ENCODE results near the gene SPHKAP.

DNA sequence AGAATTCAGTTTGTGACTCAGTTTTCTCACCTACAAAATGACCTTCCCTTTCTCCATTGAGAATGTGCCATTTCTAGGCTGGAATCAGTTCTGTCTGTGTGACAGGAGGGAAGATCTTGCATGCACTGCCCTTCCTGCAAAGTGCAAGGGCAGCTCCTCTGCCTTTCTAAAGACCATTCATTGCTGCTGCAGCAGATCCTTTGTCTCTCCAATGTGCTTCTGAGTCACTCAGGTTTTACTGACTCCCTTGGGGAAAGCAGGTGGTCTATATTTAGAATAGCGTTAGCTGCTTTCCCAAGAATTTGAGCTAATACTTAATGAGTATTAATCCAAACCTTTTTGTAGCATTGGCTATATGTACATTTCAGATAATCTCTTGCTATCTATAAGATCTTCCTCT, 247.6 kb downstream of the SPHKAP start:
- TF ChIP-seq TOPORS (CRISPR knock-in tag; IDR thresholded peaks at IDR 0.05) (no peak), KDM4B (CRISPR knock-in tag; IDR thresholded peaks at IDR 0.05) (no peak), NCOA5 (CRISPR knock-in tag; IDR thresholded peaks at IDR 0.05) (no peak)
- TF ChIP-seq, protein P1, sequence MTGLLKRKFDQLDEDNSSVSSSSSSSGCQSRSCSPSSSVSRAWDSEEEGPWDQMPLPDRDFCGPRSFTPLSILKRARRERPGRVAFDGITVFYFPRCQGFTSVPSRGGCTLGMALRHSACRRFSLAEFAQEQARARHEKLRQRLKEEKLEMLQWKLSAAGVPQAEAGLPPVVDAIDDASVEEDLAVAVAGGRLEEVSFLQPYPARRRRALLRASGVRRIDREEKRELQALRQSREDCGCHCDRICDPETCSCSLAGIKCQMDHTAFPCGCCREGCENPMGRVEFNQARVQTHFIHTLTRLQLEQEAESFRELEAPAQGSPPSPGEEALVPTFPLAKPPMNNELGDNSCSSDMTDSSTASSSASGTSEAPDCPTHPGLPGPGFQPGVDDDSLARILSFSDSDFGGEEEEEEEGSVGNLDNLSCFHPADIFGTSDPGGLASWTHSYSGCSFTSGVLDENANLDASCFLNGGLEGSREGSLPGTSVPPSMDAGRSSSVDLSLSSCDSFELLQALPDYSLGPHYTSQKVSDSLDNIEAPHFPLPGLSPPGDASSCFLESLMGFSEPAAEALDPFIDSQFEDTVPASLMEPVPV (CRISPR knock-in tag; IDR thresholded peaks at IDR 0.05): no peak
- TF ChIP-seq, protein P2, sequence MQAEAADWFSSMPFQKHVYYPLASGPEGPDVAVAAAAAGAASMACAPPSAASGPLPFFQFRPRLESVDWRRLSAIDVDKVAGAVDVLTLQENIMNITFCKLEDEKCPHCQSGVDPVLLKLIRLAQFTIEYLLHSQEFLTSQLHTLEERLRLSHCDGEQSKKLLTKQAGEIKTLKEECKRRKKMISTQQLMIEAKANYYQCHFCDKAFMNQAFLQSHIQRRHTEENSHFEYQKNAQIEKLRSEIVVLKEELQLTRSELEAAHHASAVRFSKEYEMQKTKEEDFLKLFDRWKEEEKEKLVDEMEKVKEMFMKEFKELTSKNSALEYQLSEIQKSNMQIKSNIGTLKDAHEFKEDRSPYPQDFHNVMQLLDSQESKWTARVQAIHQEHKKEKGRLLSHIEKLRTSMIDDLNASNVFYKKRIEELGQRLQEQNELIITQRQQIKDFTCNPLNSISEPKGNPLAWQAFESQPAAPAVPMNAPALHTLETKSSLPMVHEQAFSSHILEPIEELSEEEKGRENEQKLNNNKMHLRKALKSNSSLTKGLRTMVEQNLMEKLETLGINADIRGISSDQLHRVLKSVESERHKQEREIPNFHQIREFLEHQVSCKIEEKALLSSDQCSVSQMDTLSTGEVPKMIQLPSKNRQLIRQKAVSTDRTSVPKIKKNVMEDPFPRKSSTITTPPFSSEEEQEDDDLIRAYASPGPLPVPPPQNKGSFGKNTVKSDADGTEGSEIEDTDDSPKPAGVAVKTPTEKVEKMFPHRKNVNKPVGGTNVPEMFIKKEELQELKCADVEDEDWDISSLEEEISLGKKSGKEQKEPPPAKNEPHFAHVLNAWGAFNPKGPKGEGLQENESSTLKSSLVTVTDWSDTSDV (CRISPR knock-in tag; IDR thresholded peaks at IDR 0.05): no peak
- TF ChIP-seq, protein P3, sequence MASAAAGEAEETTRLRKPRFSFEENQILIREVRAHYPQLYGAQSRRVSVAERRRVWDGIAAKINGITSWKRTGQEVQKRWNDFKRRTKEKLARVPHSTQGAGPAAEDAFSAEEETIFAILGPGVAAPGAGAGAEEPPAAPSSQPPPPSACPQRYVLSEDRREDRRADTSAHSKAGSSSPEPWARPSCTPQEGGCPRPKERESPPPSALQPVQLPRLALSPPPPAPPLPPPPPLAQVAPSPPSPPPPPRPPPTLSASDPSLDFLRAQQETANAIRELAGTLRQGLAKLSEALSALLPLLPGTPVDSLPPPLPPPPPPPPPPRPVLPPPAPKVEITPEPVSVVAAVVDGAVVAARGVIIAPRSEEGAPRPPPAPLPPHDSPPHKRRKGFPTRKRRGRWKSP (CRISPR knock-in tag; IDR thresholded peaks at IDR 0.05): no peak
